HG02588 (cell line): ENCODE measurements around the gene ZNF90.
"Not testable (repeated sequence)": the region's sequence is repeated elsewhere in the genome, so short reads cannot be mapped to it uniquely, and the experiment has no call there.

Experiments
- ATAC-seq: cut with Tn5 transposase; IDR thresholded peaks from one replicate; pipeline ENCODE4 v1.9.1; 2021; ENCODE audit warnings: mild to moderate bottlenecking, moderate library complexity; ENCODE audit not compliant: unreplicated experiment

Gene ZNF90

GRCh38 chr19:20102097-20102496 lies 24.3 kb downstream of the ZNF90 start:
- ATAC-seq = no peak

GRCh38 chr19:20103091-20103740 lies 25.4 kb downstream of the ZNF90 start:
- ATAC-seq = no peak

- no peak for ATAC-seq
Measured at GRCh38 chr19:20107301-20107700, 29.5 kb downstream of the ZNF90 start.

- not testable (repeated sequence) for ATAC-seq
Measured at GRCh38 chr19:20118064-20118839, 40.5 kb downstream of the ZNF90 start.

GRCh38 chr19:20124879-20125278 lies 47.1 kb downstream of the ZNF90 start:
- no peak for ATAC-seq

- not testable (repeated sequence) for ATAC-seq
Measured at GRCh38 chr19:20132933-20133332, 55.1 kb downstream of the ZNF90 start.

GRCh38 chr19:20137714-20138113 lies 59.9 kb downstream of the ZNF90 start:
- not testable (repeated sequence) for ATAC-seq

GRCh38 chr19:20151617-20152145 lies 73.9 kb downstream of the ZNF90 start:
- no peak for ATAC-seq

GRCh38 chr19:20152506-20152905 lies 74.7 kb downstream of the ZNF90 start:
- not testable (repeated sequence) for ATAC-seq

- ATAC-seq = no peak
Measured at GRCh38 chr19:20153281-20153680, 75.5 kb downstream of the ZNF90 start.

GRCh38 chr19:20154636-20155035 lies 76.8 kb downstream of the ZNF90 start:
- no peak for ATAC-seq

- ATAC-seq = no peak
Measured at GRCh38 chr19:20162821-20163220, 85.0 kb downstream of the ZNF90 start.

- ATAC-seq = no peak
Measured at GRCh38 chr19:20164456-20164855, 86.7 kb downstream of the ZNF90 start.

- ATAC-seq = no peak
Measured at GRCh38 chr19:20165971-20166592, 88.3 kb downstream of the ZNF90 start.

- ATAC-seq = peak; percentile 81
Measured at GRCh38 chr19:20167020-20167644, 89.3 kb downstream of the ZNF90 start, which contains the start of gene ZNF486. ZNF486 (plus strand) TSS chr19:20167214; CDS start chr19:20167331, 117 bp downstream.

- no peak for ATAC-seq
Measured at GRCh38 chr19:20167651-20168122, 89.9 kb downstream of the ZNF90 start.
